C4-2B (cell line): ENCODE results near the gene CCT8L2.

Experiments
- ZFX ChIP-seq: fragments of 450-650 bp; IDR thresholded peaks from 2 replicates; pipeline ENCODE4 v1.6.1; 2017
- TF ChIP-seq, protein P1 (sequence below): fragments of 450-650 bp; conservative IDR thresholded peaks from 2 replicates; pipeline ENCODE4 v1.5.1; 2017; ENCODE audit warnings: mild to moderate bottlenecking

DNA sequence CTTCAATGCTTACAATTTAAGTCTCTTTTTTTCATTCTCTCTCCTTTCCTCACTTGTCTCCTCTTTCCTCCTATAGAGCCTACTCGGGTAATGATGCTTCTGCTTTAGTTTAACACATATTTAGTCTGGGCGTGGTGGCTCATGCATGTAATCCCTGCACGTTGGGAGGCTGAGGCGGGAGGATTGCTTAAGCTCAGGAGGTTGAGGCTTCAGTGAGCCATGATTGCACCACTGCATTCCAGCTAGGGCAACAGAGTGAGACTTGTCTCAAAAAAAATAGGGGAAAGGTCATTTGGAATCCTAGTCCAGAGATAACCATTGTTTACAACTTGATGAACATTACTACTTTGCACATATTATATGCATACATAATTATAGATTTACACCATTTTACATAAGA lies 1.4 kb upstream of the CCT8L2 start:
- TF ChIP-seq, protein P1, sequence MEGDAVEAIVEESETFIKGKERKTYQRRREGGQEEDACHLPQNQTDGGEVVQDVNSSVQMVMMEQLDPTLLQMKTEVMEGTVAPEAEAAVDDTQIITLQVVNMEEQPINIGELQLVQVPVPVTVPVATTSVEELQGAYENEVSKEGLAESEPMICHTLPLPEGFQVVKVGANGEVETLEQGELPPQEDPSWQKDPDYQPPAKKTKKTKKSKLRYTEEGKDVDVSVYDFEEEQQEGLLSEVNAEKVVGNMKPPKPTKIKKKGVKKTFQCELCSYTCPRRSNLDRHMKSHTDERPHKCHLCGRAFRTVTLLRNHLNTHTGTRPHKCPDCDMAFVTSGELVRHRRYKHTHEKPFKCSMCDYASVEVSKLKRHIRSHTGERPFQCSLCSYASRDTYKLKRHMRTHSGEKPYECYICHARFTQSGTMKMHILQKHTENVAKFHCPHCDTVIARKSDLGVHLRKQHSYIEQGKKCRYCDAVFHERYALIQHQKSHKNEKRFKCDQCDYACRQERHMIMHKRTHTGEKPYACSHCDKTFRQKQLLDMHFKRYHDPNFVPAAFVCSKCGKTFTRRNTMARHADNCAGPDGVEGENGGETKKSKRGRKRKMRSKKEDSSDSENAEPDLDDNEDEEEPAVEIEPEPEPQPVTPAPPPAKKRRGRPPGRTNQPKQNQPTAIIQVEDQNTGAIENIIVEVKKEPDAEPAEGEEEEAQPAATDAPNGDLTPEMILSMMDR: no peak
- no peak for TF ChIP-seq ZFX
